HG02623 (cell line): ENCODE results near the gene SOD1.
"Not testable (repeated sequence)": the region's sequence is repeated elsewhere in the genome, so short reads cannot be mapped to it uniquely, and the experiment has no call there.

Experiments
- ATAC-seq: cut with Tn5 transposase; IDR thresholded peaks from one replicate; pipeline ENCODE4 v1.9.1; 2021; ENCODE audit warnings: moderate library complexity; ENCODE audit not compliant: unreplicated experiment

Gene SOD1

DNA sequence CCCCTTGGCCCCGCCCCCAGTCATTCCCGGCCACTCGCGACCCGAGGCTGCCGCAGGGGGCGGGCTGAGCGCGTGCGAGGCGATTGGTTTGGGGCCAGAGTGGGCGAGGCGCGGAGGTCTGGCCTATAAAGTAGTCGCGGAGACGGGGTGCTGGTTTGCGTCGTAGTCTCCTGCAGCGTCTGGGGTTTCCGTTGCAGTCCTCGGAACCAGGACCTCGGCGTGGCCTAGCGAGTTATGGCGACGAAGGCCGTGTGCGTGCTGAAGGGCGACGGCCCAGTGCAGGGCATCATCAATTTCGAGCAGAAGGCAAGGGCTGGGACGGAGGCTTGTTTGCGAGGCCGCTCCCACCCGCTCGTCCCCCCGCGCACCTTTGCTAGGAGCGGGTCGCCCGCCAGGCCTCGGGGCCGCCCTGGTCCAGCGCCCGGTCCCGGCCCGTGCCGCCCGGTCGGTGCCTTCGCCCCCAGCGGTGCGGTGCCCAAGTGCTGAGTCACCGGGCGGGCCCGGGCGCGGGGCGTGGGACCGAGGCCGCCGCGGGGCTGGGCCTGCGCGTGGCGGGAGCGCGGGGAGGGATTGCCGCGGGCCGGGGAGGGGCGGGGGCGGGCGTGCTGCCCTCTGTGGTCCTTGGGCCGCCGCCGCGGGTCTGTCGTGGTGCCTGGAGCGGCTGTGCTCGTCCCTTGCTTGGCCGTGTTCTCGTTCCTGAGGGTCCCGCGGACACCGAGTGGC is at the start of gene SOD1:
Gene SOD1 (plus strand): TSS at position 158 of the 723 bp plus-strand sequence. CDS start 77 bp downstream, at position 235.
- peak; percentile 93 for ATAC-seq

GRCh38 chr21:31611445-31611844 is 48.0 kb upstream of the SOD1 start:
- no peak for ATAC-seq

- ATAC-seq, result no peak
Observed at GRCh38 chr21:31612894-31613785, 46.4 kb upstream of the SOD1 start.

GRCh38 chr21:31614705-31615104 is 44.8 kb upstream of the SOD1 start:
- ATAC-seq, result no peak

GRCh38 chr21:31616216-31616615 is 43.3 kb upstream of the SOD1 start:
- no peak for ATAC-seq

DNA sequence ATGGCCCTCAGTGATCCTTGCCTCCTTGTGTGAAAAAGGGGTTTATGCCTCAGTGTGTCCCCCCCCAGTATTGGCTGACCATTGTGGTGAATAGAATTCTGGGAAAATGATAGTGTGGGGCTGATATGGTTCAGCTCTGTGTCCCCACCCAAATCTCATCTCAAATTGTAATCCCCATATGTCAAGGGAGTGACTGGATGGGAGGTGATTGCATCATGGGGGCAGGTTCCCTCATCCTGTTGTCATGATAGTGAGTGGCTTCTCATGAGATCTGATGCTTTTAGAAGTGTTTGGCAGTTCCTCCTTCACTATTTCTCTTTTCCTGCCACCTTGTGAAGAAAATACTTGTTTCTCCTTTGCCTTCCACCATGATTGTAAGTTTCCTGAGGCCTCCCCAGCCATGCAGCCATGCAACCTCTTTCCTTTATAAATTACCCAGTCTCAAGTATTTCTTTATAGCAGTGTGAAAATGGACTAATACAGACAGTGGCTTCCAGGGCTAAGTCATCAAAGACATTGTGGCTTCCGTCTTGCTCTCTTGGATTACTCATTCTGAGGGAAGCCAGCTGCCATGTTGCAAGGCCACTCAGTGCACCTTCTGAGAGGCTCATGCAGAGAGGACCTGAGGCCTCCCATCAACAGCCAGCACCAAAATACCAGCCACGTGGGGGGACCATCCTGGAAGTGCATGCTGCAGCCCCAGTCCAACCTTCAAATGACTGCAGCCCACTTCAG is 40.6 kb upstream of the SOD1 start:
- no peak for ATAC-seq

DNA sequence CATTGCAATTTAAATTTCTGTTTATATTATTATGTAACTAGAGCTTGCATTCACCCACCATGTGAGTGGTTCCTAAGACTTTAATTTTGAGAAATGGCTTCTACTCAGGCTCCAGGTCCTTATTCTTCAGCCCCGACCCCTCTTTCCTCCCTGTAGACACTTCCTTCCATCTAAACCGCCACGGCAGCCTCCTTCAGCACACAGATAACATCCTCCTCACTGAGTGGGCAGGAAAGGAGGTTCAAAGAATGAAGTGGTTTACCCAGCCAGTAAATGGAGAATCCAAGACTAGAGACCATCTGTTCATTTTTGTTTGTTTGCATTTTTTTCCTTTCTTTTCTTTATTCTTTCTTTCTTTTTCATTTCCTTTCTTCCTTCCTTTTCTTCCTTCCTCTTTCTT is 37.1 kb upstream of the SOD1 start:
- no peak for ATAC-seq

- no peak for ATAC-seq
Observed at GRCh38 chr21:31623664-31624063, 35.8 kb upstream of the SOD1 start.

- no peak for ATAC-seq
Observed at GRCh38 chr21:31624181-31624580, 35.3 kb upstream of the SOD1 start.

DNA sequence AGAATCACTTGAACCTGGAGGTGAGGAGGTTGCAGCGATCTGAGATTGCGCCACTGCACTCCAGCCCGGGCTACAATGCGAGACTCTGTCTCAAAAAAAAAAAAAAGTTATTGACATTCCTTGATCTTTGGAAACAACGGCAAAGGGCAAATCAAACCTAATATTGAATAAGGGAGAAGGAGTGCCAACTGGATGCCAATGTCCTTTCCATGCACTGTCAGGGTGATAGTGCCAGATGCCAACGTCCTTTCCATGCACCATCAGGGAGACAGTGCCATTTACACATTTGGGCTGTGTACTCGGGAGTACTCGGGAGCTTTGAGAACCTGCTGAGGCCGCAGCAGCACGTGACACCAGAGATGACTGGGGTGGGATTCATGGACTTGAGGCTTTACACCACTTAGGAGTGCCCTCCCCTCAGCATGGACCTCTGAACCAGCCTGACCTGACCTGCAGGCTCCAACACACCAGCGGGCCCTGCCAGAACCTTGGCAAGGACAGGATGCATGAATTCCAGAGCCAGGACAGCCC is 34.5 kb upstream of the SOD1 start:
- ATAC-seq, result no peak

- ATAC-seq, result no peak
Observed at GRCh38 chr21:31629972-31630711, 29.4 kb upstream of the SOD1 start.

DNA sequence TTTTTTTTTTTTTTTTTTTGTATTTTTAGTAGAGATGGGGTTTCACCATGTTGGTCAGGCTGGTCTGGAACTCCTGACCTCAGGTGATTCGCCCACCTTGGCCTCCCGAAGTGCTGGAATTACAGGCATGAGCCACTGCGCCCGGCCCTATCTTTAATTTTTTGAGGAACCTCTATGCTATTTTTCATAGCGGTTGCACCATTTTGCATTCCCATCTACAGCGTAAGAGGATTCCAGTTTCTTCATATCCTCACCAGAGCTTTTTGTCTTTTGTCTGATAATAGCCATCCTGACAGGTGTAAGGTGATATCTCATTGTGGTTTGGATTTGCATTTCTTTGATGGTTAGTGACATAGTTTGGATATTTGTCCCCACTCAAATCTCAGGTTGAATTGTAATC is 27.6 kb upstream of the SOD1 start:
- not testable (repeated sequence) for ATAC-seq

GRCh38 chr21:31634993-31635392 is 24.5 kb upstream of the SOD1 start:
- ATAC-seq, result no peak

- no peak for ATAC-seq
Observed at GRCh38 chr21:31636874-31637273, 22.6 kb upstream of the SOD1 start.

DNA sequence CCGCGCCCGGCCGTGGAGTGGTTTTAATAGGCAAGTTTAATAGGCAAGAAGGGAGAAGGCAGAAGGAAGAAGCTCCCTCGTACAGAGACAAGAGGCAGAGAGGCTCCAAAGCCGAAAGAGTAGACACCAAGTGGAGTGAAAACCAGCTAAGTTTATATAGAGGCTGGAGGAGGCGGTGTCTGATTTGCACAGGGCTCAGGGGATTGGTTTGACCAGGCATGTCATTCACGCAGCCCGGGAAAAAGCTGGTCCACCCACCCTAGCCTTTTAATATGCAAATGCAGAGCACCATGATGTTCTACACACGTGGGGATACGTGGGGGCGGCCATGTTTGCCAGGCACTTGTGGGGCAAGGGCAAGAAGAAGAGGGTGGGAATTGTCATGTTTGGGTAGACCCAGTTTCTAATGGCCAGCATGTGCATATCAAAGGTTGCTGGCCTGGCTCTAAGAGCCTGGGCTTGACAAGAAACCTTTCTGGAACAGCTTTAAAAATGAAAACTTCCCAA is 18.0 kb upstream of the SOD1 start:
- ATAC-seq, result no peak

DNA sequence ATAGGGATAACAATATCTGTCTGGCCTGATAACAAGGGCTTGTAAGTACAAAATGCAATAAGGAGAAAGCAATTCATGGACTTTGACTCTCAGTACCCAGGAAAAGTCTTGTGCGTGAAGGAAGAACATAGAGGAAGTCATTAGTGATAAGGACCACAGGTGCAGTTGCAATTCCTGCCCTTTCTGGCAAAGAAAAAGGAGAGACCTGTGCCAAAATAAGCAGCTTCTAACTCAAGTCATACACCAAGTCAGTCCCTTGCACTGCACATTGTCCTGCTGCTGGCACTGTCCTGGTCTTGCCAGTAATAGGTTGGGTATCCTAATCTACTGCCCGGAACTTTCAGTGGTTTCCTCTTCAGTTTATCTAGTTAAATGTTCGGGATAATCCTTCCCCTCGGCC is 14.8 kb upstream of the SOD1 start:
- no peak for ATAC-seq

DNA sequence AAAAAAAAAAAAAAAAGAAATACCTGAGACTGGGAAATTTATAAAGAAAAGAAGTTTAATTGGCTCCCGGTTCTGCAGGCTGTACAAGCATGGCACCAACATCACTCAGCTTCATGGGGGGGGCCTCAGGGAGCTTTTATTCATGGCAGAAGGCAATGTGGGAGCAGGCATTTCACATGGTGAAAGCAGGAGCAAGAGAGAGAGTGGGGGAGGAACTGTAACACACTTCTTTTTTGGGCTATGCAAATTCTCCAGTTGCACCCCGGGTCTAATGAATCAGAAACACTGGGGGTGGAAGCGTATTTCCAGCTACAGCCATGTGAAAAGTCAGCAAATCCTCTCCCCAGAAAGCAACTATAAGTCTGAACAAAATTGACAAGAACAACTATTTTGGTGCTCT is 11.8 kb upstream of the SOD1 start:
- peak; percentile 57 for ATAC-seq

- no peak for ATAC-seq
Observed at GRCh38 chr21:31650930-31651329, 8.6 kb upstream of the SOD1 start.

GRCh38 chr21:31651491-31651890 is 8.0 kb upstream of the SOD1 start:
- not testable (repeated sequence) for ATAC-seq

DNA sequence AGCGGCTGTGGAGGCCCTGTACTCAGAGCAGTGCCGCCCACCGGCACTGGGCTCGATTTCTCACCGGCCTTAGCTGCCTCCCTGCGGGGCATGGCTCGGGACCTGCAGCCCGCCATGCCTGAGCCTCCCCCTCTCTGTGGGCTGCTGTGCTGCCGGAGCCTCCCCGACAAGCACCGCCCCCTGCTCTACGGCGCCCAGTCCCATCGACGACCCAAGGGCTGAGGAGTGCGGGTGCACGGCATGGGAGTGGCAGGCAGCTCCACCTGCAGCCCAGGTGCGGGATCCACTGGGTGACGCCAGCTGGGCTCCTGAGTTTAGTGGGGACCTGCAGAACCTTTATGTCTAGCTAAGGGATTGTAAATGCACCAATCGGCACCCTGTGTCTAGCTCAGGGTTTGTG is 5.2 kb upstream of the SOD1 start:
- no peak for ATAC-seq
